Tibial nerve (tissue), 4 donors: ENCODE data around the gene SUGCT. TPM values are rescaled to one million over a fixed set of nuclear protein-coding genes. Genes with fewer than 3 reads are reported as not detected.

ENCODE experiments used
- DNase-seq, 2 donors: peaks; one replicate each; pipeline ENCODE4 v3.0.0-alpha.2; 2019; ENCODE audit warnings: low spot score in 2 of 2
- H3K27ac ChIP-seq, 4 donors: fragments of 200-600 bp; sonication (generic) in 3 of 4; one replicate each; pipeline ENCODE4 v1.5.1; 2017 to 2019; ENCODE audit warnings: mild to moderate bottlenecking in 1 of 4
- H3K27me3 ChIP-seq, 2 donors: fragments of 200-600 bp; sonication (generic) in 1 of 2; one replicate each; pipeline versions ENCODE4 v1.5.1 to v1.6.0; 2017 to 2019
- H3K36me3 ChIP-seq, 3 donors: fragments of 200-600 bp; sonication (generic); one replicate each; pipeline ENCODE4 v1.5.1; 2018 to 2019
- H3K4me1 ChIP-seq, 4 donors: fragments of 200-600 bp; sonication (generic) in 3 of 4; one replicate each; pipeline ENCODE4 v1.5.1; 2017 to 2019
- H3K4me3 ChIP-seq, 4 donors: fragments of 200-600 bp; sonication (generic) in 3 of 4; one replicate each; pipeline ENCODE4 v1.5.1; 2017 to 2019; ENCODE audit warnings: mild to moderate bottlenecking in 1 of 4, moderate library complexity in 1 of 4
- H3K9me3 ChIP-seq, 4 donors: fragments of 200-600 bp; sonication (generic) in 3 of 4; one replicate each; pipeline ENCODE4 v1.5.1; 2017 to 2019
- CTCF ChIP-seq, 5 experiments: fragments of 200-600 bp in 3 of 5; fragments of 450-650 bp in 2 of 5; sonication (generic) in 3 of 5; IDR thresholded peaks; one replicate each; pipeline ENCODE4 v1.5.1; 2016 to 2019; ENCODE audit warnings: antibody characterized with exemption in 5 of 5, mild to moderate bottlenecking in 3 of 5, moderate library complexity in 2 of 5
- EP300 ChIP-seq, 2 donors: sonication (generic); formaldehyde crosslinking; IDR thresholded peaks; one replicate each; pipeline ENCODE4 v1.6.1; 2017; ENCODE audit warnings: antibody characterized with exemption in 2 of 2, mild to moderate bottlenecking in 1 of 2
- POLR2A ChIP-seq, 2 donors: fragments of 450-650 bp; IDR thresholded peaks; one replicate each; pipeline ENCODE4 v1.6.1; 2017; ENCODE audit warnings: antibody characterized with exemption in 2 of 2, mild to moderate bottlenecking in 2 of 2, moderate library complexity in 2 of 2
- WGBS, 2 donors: methylation state at CpG; one replicate each; pipeline ENCODE4 v1.1.5; 2018; 5-methylcytosine and 5-hydroxymethylcytosine counted together
- total RNA-seq, 4 donors: library from RNA; depleted of rRNA; stranded (reverse); fragments of >200 nt; gene quantifications; one replicate each; pipeline ENCODE4 v1.1.0, GENCODE V29; 2016

Gene SUGCT
- total RNA-seq, 4 donors from 2014 or later: 2.7 to 20.8 (median 6.2) TPM

- no peaks in the 10 kb centered on the region for H3K27me3 ChIP-seq
- H3K4me1 ChIP-seq: peaks cover 0 to 16% (median 2%) of the 10 kb centered on the region in 4 donors
- no peak overlapping the region for H3K27ac ChIP-seq
- H3K4me3 ChIP-seq: no peak overlapping the region
- WGBS, 2 donors: 38 to 39% methylated on average over 6 of the region's 6 CpGs
- no peaks in the 10 kb centered on the region for H3K36me3 ChIP-seq
- TF ChIP-seq POLR2A (IDR thresholded peaks at IDR 0.05) (no peak), CTCF (IDR thresholded peaks at IDR 0.05) (no peak), EP300 (IDR thresholded peaks at IDR 0.05) (no peak)
- no peak for DNase-seq
- no peaks in the 10 kb centered on the region for H3K9me3 ChIP-seq
Measured at GRCh38 chr7:40804477-40805215, 669.8 kb downstream of the SUGCT start.

GRCh38 chr7:40805361-40805760 is 670.6 kb downstream of the SUGCT start:
- TF ChIP-seq CTCF (IDR thresholded peaks at IDR 0.05) (no peak), EP300 (IDR thresholded peaks at IDR 0.05) (no peak), POLR2A (IDR thresholded peaks at IDR 0.05) (no peak)
- H3K27ac ChIP-seq: no peak overlapping the region

GRCh38 chr7:40808378-40808942 is 673.7 kb downstream of the SUGCT start:
- no peak for DNase-seq
- H3K36me3 ChIP-seq: no peaks in the 10 kb centered on the region
- no peak overlapping the region for H3K4me3 ChIP-seq
- H3K9me3 ChIP-seq: peaks cover 0 to 20% (median 2%) of the 10 kb centered on the region in 4 donors
- TF ChIP-seq EP300 (IDR thresholded peaks at IDR 0.05) (no peak), CTCF (IDR thresholded peaks at IDR 0.05) (no peak), POLR2A (IDR thresholded peaks at IDR 0.05) (no peak)
- H3K27ac ChIP-seq: peak overlapping the region in 1 of 4 donors; percentile 43
- no peaks in the 10 kb centered on the region for H3K27me3 ChIP-seq
- H3K4me1 ChIP-seq: peaks cover 0 to 16% (median 2%) of the 10 kb centered on the region in 4 donors

More at GRCh38 chr7:40805361-40805760, 670.6 kb downstream of the SUGCT start:
- H3K4me3 ChIP-seq: no peak overlapping the region
- H3K36me3 ChIP-seq: no peaks in the 10 kb centered on the region
- no peaks in the 10 kb centered on the region for H3K27me3 ChIP-seq
- no peaks in the 10 kb centered on the region for H3K9me3 ChIP-seq
- DNase-seq: no peak
- H3K4me1 ChIP-seq: peaks cover 0 to 16% (median 2%) of the 10 kb centered on the region in 4 donors

GRCh38 chr7:40810274-40810673 is 675.5 kb downstream of the SUGCT start:
- no peak for TF ChIP-seq POLR2A (IDR thresholded peaks at IDR 0.05)
- no peak for TF ChIP-seq CTCF (IDR thresholded peaks at IDR 0.05)
- no peak for TF ChIP-seq EP300 (IDR thresholded peaks at IDR 0.05)
- Histone ChIP-seq H3K9me3 (peaks cover 0 to 20% (median 2%) of the 10 kb centered on the region in 4 donors), H3K36me3 (no peaks in the 10 kb centered on the region), H3K27me3 (no peaks in the 10 kb centered on the region), H3K4me1 (peaks cover 0 to 6% (median under 1%) of the 10 kb centered on the region in 4 donors), H3K4me3 (no peak overlapping the region), H3K27ac (no peak overlapping the region)
- no peak for DNase-seq
- WGBS, 2 donors: 91% methylated on average over 1 of the region's 1 CpG

- Histone ChIP-seq H3K4me1 (no peaks in the 10 kb centered on the region), H3K4me3 (no peak overlapping the region), H3K27me3 (no peaks in the 10 kb centered on the region), H3K9me3 (peaks cover 0 to 20% (median 2%) of the 10 kb centered on the region in 4 donors), H3K27ac (no peak overlapping the region), H3K36me3 (no peaks in the 10 kb centered on the region)
- TF ChIP-seq EP300 (IDR thresholded peaks at IDR 0.05) (no peak), CTCF (IDR thresholded peaks at IDR 0.05) (no peak), POLR2A (IDR thresholded peaks at IDR 0.05) (no peak)
- WGBS, 2 donors: 93 to 97% methylated on average over 1 of the region's 1 CpG
- DNase-seq: no peak
Measured at GRCh38 chr7:40811666-40812065, 676.9 kb downstream of the SUGCT start.
